Peyer's patch (tissue), 4 donors: ENCODE measurements around the gene RHBDD3. TPM values are rescaled to one million over a fixed set of nuclear protein-coding genes. Genes with fewer than 3 reads are reported as not detected.
A peak's percentile ranks its signal among the peaks of the same experiment; 100 is the strongest.

Experiments used
- DNase-seq, 3 donors: peaks; one replicate each; pipeline ENCODE4 v3.0.0-alpha.2; 2017 to 2019
- H3K27ac ChIP-seq, 4 donors: fragments of 200-600 bp; sonication (generic); one replicate each; pipeline ENCODE4 v1.5.1; 2016 to 2019
- H3K27me3 ChIP-seq, 2 donors: fragments of 200-600 bp; sonication (generic); one replicate each; pipeline ENCODE4 v1.5.1; 2019
- H3K36me3 ChIP-seq, 3 donors: fragments of 200-600 bp; sonication (generic); one replicate each; pipeline ENCODE4 v1.5.1; 2016 to 2019
- H3K4me1 ChIP-seq, 4 donors: fragments of 200-600 bp; sonication (generic); one replicate each; pipeline ENCODE4 v1.5.1; 2016 to 2019
- H3K4me3 ChIP-seq, 4 donors: fragments of 200-600 bp; sonication (generic); 1 replicate in 3 of 4; 2 replicates in 1 of 4; pipeline ENCODE4 v1.5.1; 2016 to 2019; ENCODE audit warnings: mild to moderate bottlenecking in 1 of 4
- H3K9me3 ChIP-seq, 4 donors: fragments of 200-600 bp; sonication (generic); one replicate each; pipeline ENCODE4 v1.5.1; 2016 to 2019; ENCODE audit warnings: mild to moderate bottlenecking in 1 of 4
- POLR2A ChIP-seq, 2 donors: fragments of 450-650 bp; IDR thresholded peaks; one replicate each; pipeline ENCODE4 v1.5.1; 2017; ENCODE audit warnings: antibody characterized with exemption in 2 of 2, mild to moderate bottlenecking in 2 of 2, moderate library complexity in 2 of 2
- total RNA-seq, 4 donors: library from RNA; depleted of rRNA; stranded (reverse); fragments of >200 nt; gene quantifications; one replicate each; pipeline ENCODE4 v1.1.0, GENCODE V29; 2016
- TF ChIP-seq, protein P1 (sequence below), 6 experiments: fragments of 450-650 bp in 4 of 6; fragments of 200-600 bp in 2 of 6; sonication (generic) in 1 of 6; IDR thresholded peaks; one replicate each; pipeline ENCODE4 v1.5.1; 2017 to 2019; ENCODE audit warnings: antibody characterized with exemption in 6 of 6, mild to moderate bottlenecking in 3 of 6, moderate library complexity in 1 of 6

Gene RHBDD3
- total RNA-seq, 4 donors from 2014 or later = 25.4 to 47.2 (median 36.2) TPM

DNA sequence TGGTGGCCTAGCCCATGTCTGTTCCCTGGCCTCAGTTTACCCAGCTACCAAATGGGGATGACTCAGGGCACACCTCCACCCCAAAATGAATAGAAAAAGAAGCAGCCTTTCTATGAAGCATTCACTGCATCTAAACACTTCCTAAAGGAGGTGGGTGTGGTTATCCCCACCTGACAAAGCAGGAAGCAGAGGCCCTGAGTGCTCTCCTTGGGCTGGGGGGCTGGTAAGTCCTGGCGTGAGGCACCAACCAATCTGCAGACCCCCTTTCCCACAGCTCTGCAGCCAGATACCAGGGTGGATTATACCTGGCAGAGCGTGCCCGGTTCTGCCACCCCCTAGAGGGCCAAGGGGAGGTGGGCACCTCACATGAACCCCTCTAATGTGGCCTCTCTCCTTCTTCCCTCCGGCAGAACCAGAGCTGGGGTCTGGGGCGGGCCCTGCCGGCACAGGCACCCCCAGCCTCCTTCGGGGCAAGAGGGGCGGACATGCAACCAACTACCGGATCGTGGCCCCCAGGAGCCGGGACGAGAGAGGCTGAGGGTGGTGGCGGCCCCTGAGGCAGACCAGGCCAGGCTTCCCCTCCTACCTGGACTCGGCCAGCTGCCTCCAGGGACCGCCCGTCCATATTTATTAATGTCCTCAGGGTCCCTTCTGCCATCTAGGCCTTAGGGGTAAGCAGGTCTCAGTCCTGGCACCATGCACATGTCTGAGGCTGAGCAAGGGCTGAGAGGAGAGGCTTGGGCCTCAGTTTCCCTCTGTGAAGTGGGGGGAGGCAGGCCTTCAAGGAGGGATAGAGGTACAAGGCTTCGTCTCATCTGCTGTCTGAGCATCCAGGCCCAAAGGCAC is 9.2 kb downstream of the RHBDD3 start:
- no peak for TF ChIP-seq POLR2A (IDR thresholded peaks at IDR 0.05)
- TF ChIP-seq, protein P1, sequence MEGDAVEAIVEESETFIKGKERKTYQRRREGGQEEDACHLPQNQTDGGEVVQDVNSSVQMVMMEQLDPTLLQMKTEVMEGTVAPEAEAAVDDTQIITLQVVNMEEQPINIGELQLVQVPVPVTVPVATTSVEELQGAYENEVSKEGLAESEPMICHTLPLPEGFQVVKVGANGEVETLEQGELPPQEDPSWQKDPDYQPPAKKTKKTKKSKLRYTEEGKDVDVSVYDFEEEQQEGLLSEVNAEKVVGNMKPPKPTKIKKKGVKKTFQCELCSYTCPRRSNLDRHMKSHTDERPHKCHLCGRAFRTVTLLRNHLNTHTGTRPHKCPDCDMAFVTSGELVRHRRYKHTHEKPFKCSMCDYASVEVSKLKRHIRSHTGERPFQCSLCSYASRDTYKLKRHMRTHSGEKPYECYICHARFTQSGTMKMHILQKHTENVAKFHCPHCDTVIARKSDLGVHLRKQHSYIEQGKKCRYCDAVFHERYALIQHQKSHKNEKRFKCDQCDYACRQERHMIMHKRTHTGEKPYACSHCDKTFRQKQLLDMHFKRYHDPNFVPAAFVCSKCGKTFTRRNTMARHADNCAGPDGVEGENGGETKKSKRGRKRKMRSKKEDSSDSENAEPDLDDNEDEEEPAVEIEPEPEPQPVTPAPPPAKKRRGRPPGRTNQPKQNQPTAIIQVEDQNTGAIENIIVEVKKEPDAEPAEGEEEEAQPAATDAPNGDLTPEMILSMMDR (IDR thresholded peaks at IDR 0.05) = no peak
- peaks cover 0 to 5% (median 0%) of the 10 kb centered on the region in 3 donors for H3K36me3 ChIP-seq

DNA sequence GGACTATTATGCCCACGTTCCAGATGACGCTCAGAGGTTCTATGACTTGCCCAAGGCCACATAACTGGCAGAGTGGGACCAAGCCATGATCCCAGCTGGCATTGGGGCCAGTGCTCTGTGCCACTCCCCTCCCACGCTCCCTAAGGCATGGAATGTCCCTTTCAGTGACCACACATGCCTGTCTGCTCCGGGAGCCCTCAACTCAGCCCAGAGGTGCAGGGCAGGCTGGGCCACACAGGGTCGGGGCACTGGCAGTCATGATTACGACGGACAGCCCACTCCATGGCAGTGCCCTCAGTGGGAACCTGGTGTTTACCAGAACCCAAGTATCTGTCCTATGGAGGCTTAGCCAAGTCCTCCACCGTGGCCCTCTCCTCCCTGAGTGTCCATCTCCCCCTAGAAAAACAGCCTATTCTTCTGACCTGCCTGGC is 10.0 kb downstream of the RHBDD3 start:
- H3K36me3 ChIP-seq = peaks cover 0 to 5% (median 0%) of the 10 kb centered on the region in 3 donors
- no peak overlapping the region for H3K27ac ChIP-seq
- TF ChIP-seq, protein P1 (IDR thresholded peaks at IDR 0.05) = no peak
- no peak for TF ChIP-seq POLR2A (IDR thresholded peaks at IDR 0.05)
- no peak overlapping the region for H3K4me3 ChIP-seq
- H3K27me3 ChIP-seq = no peaks in the 10 kb centered on the region
- H3K9me3 ChIP-seq = no peaks in the 10 kb centered on the region
- peak in 1 of 3 donors; percentile 9 for DNase-seq
- no peaks in the 10 kb centered on the region for H3K4me1 ChIP-seq

More for the DNA sequence above, 9.2 kb downstream of the RHBDD3 start:
- Histone ChIP-seq H3K9me3 (no peaks in the 10 kb centered on the region), H3K27ac (no peak overlapping the region), H3K27me3 (no peaks in the 10 kb centered on the region), H3K4me1 (no peaks in the 10 kb centered on the region), H3K4me3 (no peak overlapping the region)
- no peak for DNase-seq

DNA sequence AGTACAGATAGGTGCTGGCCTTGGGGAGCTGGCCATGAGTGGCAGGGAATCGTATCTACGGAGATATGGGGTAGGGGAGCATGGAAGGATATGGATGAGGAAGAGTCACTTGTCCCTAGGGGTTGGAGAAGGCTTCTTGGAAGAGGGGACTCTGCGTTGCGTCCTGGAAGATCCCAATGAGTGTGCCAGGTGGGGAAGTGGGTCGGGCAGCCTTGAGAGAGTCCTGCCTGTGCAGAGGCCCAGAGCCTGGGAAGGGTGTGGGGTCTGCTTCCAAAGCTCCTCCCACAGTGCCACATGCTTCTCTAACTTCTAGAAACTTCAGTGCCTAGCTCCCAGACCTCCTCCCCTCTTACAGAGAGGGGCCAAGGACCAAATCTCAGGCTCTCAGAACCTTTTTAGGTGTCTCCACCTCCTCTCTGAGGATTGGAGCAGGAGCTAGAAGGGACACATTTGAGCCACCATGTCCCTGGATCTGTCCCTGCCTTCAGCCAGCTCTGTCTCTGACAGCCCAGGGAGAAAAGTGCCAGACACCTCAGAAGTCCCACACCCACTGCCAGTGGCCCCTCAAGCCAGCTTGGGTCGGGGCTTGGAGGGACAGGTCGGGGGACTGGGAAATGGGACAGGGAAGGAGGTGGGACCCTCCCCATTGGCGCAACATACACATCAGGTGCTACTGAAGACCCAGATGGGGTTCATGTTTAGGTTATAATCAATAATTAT is 11.0 kb downstream of the RHBDD3 start:
- no peaks in the 10 kb centered on the region for H3K4me1 ChIP-seq
- DNase-seq = peak in 1 of 3 donors; percentile 11
- H3K27ac ChIP-seq = no peak overlapping the region
- TF ChIP-seq, protein P1 (IDR thresholded peaks at IDR 0.05) = no peak
- TF ChIP-seq POLR2A (IDR thresholded peaks at IDR 0.05) = no peak
- peaks cover 0 to 5% (median 0%) of the 10 kb centered on the region in 3 donors for H3K36me3 ChIP-seq
- no peaks in the 10 kb centered on the region for H3K27me3 ChIP-seq
- no peaks in the 10 kb centered on the region for H3K9me3 ChIP-seq
- no peak overlapping the region for H3K4me3 ChIP-seq

DNA sequence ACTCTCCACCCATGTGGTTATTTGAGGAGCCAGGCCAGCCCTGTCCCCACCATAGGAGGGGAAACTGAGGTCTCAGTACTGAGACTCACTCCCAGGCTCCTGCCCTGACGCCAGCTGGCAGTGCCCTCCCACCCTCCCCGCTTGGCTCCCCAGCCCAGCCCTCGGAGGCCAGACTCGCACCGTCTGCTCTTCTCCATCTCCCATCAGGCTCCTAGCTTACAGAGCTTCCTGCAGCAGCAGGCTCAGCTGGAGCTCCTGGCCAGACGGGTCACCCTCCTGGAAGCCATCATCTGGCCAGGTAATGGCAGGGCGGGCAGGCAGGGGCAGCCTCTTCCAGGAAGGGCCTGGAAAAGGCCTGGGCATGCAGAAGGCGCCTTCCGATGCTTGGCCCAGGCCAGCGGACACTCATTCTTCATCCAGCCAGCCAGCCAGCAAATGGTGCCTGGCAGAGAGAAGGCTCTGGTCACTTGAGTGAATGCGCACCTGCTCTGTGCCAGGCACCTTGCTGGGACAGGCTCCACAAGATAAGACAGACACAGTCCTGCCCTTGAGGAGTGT is 12.6 kb downstream of the RHBDD3 start:
- no peaks in the 10 kb centered on the region for H3K9me3 ChIP-seq
- H3K27ac ChIP-seq = no peak overlapping the region
- TF ChIP-seq, protein P1 (IDR thresholded peaks at IDR 0.05) = no peak
- TF ChIP-seq POLR2A (IDR thresholded peaks at IDR 0.05) = no peak
- H3K4me3 ChIP-seq = no peak overlapping the region
- no peaks in the 10 kb centered on the region for H3K4me1 ChIP-seq
- H3K36me3 ChIP-seq = peaks cover 0 to 5% (median 0%) of the 10 kb centered on the region in 3 donors
- H3K27me3 ChIP-seq = no peaks in the 10 kb centered on the region
- DNase-seq = no peak

DNA sequence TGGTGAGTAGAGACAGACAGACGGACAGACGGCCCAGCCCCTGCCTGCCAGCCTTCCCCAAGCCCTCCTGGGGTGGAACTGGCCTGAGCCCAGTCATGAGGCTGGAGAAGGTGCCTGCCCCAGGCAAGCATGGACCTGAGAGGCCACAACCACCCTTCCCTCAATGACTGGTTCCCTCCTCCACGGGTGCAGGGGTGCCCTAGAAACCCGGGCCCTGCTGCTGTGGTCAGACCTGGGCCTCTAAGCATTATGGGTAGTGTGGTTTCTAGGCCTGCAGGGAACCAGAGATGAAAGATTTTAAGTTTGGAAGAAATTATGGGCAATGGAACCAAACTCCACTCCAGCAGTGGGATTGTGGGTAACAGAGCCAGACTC is 13.5 kb downstream of the RHBDD3 start:
- Histone ChIP-seq H3K4me1 (no peaks in the 10 kb centered on the region), H3K36me3 (no peaks in the 10 kb centered on the region), H3K4me3 (no peak overlapping the region), H3K9me3 (no peaks in the 10 kb centered on the region), H3K27ac (no peak overlapping the region), H3K27me3 (no peaks in the 10 kb centered on the region)
- no peak for TF ChIP-seq POLR2A (IDR thresholded peaks at IDR 0.05)
- TF ChIP-seq, protein P1 (IDR thresholded peaks at IDR 0.05) = no peak
- DNase-seq = peak in 1 of 3 donors; percentile 9
